GM12872 (cell line): ENCODE data around the gene MEAK7.

Experiments
- CTCF ChIP-seq: IDR thresholded peaks from 3 replicates; pipeline ENCODE4 v1.5.1; 2011; ENCODE audit warnings: low read depth, mild to moderate bottlenecking, low read length, moderate library complexity; ENCODE audit not compliant: insufficient read depth

MEAK7 gene

GRCh38 chr16:84498859-84499620 is 5.4 kb downstream of the MEAK7 start:
- no peak for TF ChIP-seq CTCF

DNA sequence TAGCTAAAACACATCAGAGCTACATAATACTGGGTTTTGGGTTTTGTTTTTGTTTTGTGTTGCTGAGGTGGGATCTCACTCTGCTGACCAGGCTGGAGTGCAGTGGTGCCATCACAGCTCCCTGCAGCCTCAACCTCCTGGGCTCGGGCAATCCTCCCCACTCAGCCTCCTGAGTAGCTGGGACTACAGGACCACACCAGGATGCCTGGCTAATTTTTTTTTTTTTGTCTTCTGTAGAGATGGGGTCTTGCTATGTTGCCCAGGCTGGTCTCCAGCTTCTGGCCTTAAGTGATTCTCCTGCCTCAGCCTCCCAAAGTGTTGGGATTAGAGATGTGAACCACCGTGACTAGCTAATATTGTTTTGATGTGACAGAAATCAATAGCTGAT is 6.2 kb downstream of the MEAK7 start:
- no peak for TF ChIP-seq CTCF

DNA sequence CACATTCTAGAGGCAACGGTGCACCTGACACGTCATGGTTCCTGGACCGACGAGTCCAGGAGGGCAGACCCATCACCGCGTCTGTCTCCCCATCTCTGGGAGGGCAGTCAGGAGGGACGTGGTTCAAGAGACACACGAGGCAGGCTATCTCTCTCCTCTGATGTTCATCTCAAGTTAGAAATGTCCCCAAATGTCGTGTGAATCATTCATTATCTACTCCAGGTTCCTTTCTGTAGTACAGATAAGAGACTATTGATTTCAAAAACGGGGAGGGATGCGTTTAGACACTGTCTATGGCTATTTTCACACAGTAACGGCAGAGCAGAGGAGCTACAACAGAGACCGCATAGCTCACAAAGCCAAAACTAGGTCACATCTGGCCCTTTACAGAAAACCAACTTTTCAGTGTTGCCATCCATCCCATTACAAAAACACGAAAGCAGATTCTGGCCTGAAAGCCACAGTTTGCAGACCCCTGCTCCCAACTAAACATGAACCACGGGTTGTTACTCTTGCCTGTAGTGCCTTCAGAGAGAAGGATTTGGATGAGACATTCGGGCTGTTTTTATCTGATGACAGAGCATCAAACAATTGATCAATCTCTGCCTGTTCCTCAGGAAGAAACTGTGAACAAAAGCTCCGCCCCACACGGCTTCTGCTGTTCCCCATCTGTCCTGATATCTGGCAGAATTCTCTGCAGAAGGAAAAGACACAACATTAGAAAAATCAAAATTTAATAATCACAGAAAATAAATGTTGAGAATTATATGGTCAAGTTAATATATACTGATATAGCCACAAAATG is 6.8 kb downstream of the MEAK7 start:
- TF ChIP-seq CTCF = no peak

DNA sequence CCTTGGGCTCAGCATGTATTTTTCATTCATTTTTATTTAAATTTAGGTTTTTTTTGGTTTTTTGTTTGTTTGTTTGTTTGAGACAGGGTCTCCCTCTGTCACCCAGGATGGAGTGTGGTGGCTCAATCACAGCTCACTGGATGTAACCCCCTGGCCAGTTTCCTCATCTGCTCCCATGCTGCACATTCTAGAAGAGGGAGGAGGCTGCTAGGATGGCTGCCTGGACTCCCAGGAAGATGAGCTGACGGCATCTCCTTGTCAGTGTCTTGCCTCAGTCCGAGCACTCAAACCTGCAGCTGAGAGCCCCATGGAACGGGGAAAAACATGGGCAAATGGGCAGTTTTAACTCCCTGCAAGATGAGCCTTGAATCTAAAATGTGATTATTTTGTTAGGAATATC is 7.5 kb downstream of the MEAK7 start:
- TF ChIP-seq CTCF = no peak

GRCh38 chr16:84495506-84495905 is 9.0 kb downstream of the MEAK7 start:
- TF ChIP-seq CTCF = no peak

DNA sequence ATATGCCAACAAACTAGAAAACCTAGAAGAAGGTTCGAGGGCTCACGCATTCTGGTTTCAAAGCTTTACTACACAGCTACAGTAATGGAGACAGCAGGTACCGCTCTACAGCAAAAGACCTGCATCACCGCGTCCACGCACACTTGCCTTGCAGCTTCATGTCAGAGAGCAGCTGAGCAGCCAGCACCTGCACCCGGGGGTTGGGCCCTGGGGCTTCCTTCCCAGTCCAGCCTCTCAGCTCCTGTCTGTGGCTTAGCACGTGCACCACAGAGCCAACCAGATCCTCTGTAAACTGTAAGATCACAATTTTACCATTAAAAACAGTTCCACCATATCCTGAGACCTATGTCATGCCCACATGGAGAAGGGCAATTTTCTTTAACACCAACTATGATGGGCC is 15.3 kb downstream of the MEAK7 start:
- TF ChIP-seq CTCF = no peak

GRCh38 chr16:84487358-84487757 is 17.1 kb downstream of the MEAK7 start:
- no peak for TF ChIP-seq CTCF
